Prostate gland (tissue), 2 donors: ENCODE measurements around the gene FMN2. TPM values are rescaled to one million over a fixed set of nuclear protein-coding genes. Genes with fewer than 3 reads are reported as not detected.

Experiments
- DNase-seq: peaks from one replicate; pipeline ENCODE4 v3.0.0-alpha.2; 2019; ENCODE audit warnings: low spot score
- H3K27ac ChIP-seq, 2 donors: fragments of 200-600 bp; sonication (generic); 2 replicates each; pipeline ENCODE4 v1.5.1; 2017 to 2019
- H3K27me3 ChIP-seq: fragments of 200-600 bp; sonication (generic); replicated peaks from 2 replicates; pipeline ENCODE4 v1.5.1; 2019; ENCODE audit not compliant: insufficient read depth
- H3K36me3 ChIP-seq, 2 donors: fragments of 200-600 bp; sonication (generic); 1 replicate in 1 of 2; 2 replicates in 1 of 2; pipeline versions ENCODE4 v1.5.1 to v1.8.1; 2017 to 2019
- H3K4me1 ChIP-seq: fragments of 200-600 bp; sonication (generic); replicated peaks from 2 replicates; pipeline ENCODE4 v1.5.1; 2019
- H3K4me3 ChIP-seq, 2 donors: fragments of 200-600 bp; sonication (generic); 2 replicates each; pipeline ENCODE4 v1.5.1; 2017 to 2019
- H3K9me3 ChIP-seq: fragments of 200-600 bp; sonication (generic); 2 replicates; pipeline ENCODE4 v1.5.1; 2017
- CTCF ChIP-seq, 4 experiments: fragments of 200-600 bp in 2 of 4; fragments of 450-650 bp in 2 of 4; sonication (generic) in 2 of 4; IDR thresholded peaks; 1 replicate in 3 of 4; 2 replicates in 1 of 4; pipeline ENCODE4 v1.5.1; 2016 to 2019; ENCODE audit warnings: antibody characterized with exemption in 4 of 4, mild to moderate bottlenecking in 2 of 4, moderate library complexity in 2 of 4
- POLR2A ChIP-seq: fragments of 450-650 bp; IDR thresholded peaks from one replicate; pipeline ENCODE4 v1.6.1; 2016; ENCODE audit warnings: antibody characterized with exemption, mild to moderate bottlenecking
- POLR2AphosphoS5 ChIP-seq: sonication (generic); formaldehyde crosslinking; IDR thresholded peaks from one replicate; pipeline ENCODE4 v1.6.1; 2017; ENCODE audit warnings: antibody characterized with exemption
- WGBS: methylation state at CpG from one replicate; pipeline ENCODE4 v1.1.5; 2018; 5-methylcytosine and 5-hydroxymethylcytosine counted together
- intact Hi-C: fragments of 100-400 bp; cut with DNase I; formaldehyde crosslinking; loops from one replicate; pipeline ENCODE4 v1.14.2; 2022
- total RNA-seq, 2 donors: library from RNA; depleted of rRNA; stranded (reverse); fragments of >200 nt; gene quantifications; one replicate each; pipeline ENCODE4 v1.1.0, GENCODE V29; 2016

The FMN2 gene
- total RNA-seq, 2 donors from 2014 or later: 0.27 to 4.8 TPM

GRCh38 chr1:240496941-240497340 lies 405.3 kb downstream of the FMN2 start:
- DNase-seq: no peak
- H3K4me1 ChIP-seq: no peaks in the 10 kb centered on the region
- no peaks in the 10 kb centered on the region for H3K36me3 ChIP-seq
- whole genome bisulfite sequencing: 93% methylated on average over 5 of the region's 5 CpGs
- intact Hi-C loops: no loop called here
- TF ChIP-seq CTCF (IDR thresholded peaks at IDR 0.05) (no peak), POLR2AphosphoS5 (no peak), POLR2A (no peak)
- H3K4me3 ChIP-seq: no peak overlapping the region
- H3K27me3 ChIP-seq: no peaks in the 10 kb centered on the region
- no peaks in the 10 kb centered on the region for H3K9me3 ChIP-seq
- H3K27ac ChIP-seq: no peak overlapping the region

GRCh38 chr1:240497908-240498307 lies 406.2 kb downstream of the FMN2 start:
- DNase-seq: no peak
- Histone ChIP-seq H3K36me3 (no peaks in the 10 kb centered on the region), H3K27ac (no peak overlapping the region), H3K4me1 (no peaks in the 10 kb centered on the region), H3K27me3 (no peaks in the 10 kb centered on the region), H3K4me3 (no peak overlapping the region), H3K9me3 (no peaks in the 10 kb centered on the region)
- WGBS: 79% methylated on average over 4 of the region's 4 CpGs
- TF ChIP-seq POLR2A (no peak), POLR2AphosphoS5 (no peak), CTCF (IDR thresholded peaks at IDR 0.05) (no peak)
- intact Hi-C loops: no loop called here

- H3K36me3 ChIP-seq: no peaks in the 10 kb centered on the region
- no peak overlapping the region for H3K4me3 ChIP-seq
- H3K27me3 ChIP-seq: no peaks in the 10 kb centered on the region
- H3K9me3 ChIP-seq: no peaks in the 10 kb centered on the region
- H3K27ac ChIP-seq: no peak overlapping the region
- WGBS: 81% methylated on average over 8 of the region's 8 CpGs
- H3K4me1 ChIP-seq: no peaks in the 10 kb centered on the region
- intact Hi-C loops: no loop called here
- TF ChIP-seq POLR2A: no peak
- TF ChIP-seq CTCF (IDR thresholded peaks at IDR 0.05): no peak
- no peak for TF ChIP-seq POLR2AphosphoS5
- DNase-seq: no peak
Observed at GRCh38 chr1:240498335-240498734, 406.7 kb downstream of the FMN2 start.

GRCh38 chr1:240499012-240499411 lies 407.3 kb downstream of the FMN2 start:
- Histone ChIP-seq H3K4me3 (no peak overlapping the region), H3K9me3 (no peaks in the 10 kb centered on the region), H3K27me3 (no peaks in the 10 kb centered on the region), H3K27ac (no peak overlapping the region), H3K4me1 (no peaks in the 10 kb centered on the region), H3K36me3 (no peaks in the 10 kb centered on the region)
- WGBS: 56% methylated on average over 2 of the region's 2 CpGs
- DNase-seq: no peak
- intact Hi-C loops: no loop called here
- TF ChIP-seq POLR2AphosphoS5 (no peak), CTCF (IDR thresholded peaks at IDR 0.05) (no peak), POLR2A (no peak)

- Histone ChIP-seq H3K9me3 (no peaks in the 10 kb centered on the region), H3K4me1 (no peaks in the 10 kb centered on the region), H3K4me3 (no peak overlapping the region), H3K27me3 (no peaks in the 10 kb centered on the region), H3K27ac (no peak overlapping the region), H3K36me3 (no peaks in the 10 kb centered on the region)
- WGBS: 87% methylated on average over 4 of the region's 4 CpGs
- intact Hi-C loops: no loop called here
- TF ChIP-seq POLR2AphosphoS5 (no peak), POLR2A (no peak), CTCF (IDR thresholded peaks at IDR 0.05) (no peak)
- no peak for DNase-seq
Observed at GRCh38 chr1:240500647-240501046, 409.0 kb downstream of the FMN2 start.
